ENCODE results near the gene HHAT.

The HHAT gene

GRCh38 chr1:210641582-210641981, 312.9 kb downstream of the HHAT start:
- no peak overlapping the region for H3K4me3 ChIP-seq (ENCODE audit: low read depth, low read length)
- TF ChIP-seq CTCF (IDR thresholded peaks at IDR 0.05; ENCODE audit: borderline replicate concordance, insufficient read depth, low read depth, low read length): no peak

- no peak overlapping the region for H3K4me3 ChIP-seq (ENCODE audit: low read depth, low read length)
- no peak for TF ChIP-seq CTCF (IDR thresholded peaks at IDR 0.05; ENCODE audit: borderline replicate concordance, insufficient read depth, low read depth, low read length)
These were observed 317.0 kb downstream of the HHAT start for GRCh38 chr1:210645582-210646257.

DNA sequence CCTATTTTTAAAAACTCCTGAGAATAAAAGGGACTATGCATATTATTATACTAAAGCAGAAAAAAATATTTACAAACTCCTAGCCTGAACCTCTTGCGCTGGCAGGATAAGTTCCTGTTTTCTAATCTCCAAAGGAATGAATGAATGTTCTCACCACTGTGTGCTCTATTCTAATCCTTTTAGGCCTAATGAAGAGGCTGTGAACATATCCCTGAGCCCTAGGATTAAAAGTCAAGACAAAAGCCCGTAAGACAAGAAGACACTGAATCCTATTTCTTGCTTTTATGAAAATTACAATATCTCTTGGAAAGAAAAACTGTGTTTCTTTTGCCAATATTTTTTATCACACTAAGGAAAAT, 317.5 kb downstream of the HHAT start:
- no peak overlapping the region for H3K4me3 ChIP-seq (ENCODE audit: low read depth, low read length)
- TF ChIP-seq CTCF (IDR thresholded peaks at IDR 0.05; ENCODE audit: borderline replicate concordance, insufficient read depth, low read depth, low read length): no peak

DNA sequence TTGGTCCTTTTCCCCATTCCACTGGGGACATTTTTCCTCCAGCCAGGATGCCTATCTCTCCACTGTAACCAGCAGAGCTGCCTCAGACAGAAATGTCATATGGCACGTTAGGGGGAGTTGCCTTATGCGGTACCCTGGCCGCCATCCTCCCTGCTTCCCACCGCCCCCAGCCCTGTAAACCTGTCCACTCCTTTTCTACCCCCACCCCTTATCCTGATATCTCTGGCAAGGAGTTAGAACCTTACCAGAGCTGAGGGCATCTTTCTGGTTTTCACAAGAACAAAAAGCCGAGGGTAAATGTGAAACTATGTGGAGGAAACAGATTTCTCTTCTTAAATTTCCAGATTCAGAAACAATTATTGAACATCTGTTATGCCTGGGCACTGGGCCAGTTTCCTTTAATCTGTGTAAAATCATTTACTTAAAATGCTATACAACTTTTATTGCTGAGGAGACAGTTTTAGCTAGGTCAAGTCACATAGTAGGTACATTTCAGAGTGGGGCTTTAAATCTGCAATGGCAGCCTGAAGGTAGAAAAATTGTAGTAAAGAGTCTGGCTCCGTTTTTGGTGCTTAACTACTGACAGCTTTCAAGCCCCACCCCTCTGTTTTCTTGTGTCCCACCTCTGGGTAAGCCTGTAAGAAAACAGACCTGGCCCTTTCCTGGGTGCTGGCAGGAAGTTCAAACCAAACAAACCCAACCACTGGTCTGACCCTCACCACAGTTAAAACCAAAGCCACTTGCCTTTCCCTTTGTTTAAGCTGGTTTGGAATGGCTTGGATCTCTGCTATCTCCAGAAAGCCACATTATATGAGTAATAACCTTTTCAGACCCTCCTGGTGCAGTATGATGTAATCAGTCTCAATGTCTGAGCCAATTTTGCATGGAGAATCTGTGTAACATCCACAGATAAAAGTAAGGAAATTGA, 319.0 kb downstream of the HHAT start:
- no peak for TF ChIP-seq CTCF (IDR thresholded peaks at IDR 0.05; ENCODE audit: borderline replicate concordance, insufficient read depth, low read depth, low read length)
- no peak overlapping the region for H3K4me3 ChIP-seq (ENCODE audit: low read depth, low read length)

DNA sequence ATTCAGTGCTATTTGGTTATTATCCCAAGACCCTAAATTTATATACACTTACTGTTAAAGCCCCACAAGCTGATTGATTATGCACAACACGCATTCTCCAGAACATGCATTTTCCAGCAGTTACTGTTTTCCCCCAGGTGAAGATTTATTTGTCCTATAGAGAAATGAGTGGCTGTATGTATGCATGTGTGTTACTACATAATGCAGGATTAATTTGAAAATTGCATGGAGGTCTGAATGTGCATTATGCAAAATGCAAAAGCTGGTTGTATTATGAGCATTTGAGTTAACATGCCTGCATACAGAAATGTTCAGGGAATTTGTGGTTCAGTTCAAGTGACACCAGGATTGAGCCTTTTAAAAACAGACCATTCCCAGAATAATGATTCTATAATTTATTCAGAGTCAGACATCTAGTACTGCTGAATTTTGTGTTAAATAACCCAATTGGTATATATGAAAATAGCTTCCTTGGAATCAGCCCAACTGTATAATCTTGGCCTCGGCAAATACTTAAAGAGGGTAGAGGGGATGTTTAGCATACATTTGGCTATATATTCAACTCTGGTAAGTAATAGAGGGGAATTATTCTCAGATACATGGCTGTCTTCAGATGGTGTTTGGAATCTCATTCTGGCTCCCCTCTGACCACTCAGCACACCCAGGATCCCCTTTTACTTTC, 320.0 kb downstream of the HHAT start:
- no peak for TF ChIP-seq CTCF (IDR thresholded peaks at IDR 0.05; ENCODE audit: borderline replicate concordance, insufficient read depth, low read depth, low read length)
- H3K4me3 ChIP-seq (ENCODE audit: low read depth, low read length): no peak overlapping the region

- H3K4me3 ChIP-seq (ENCODE audit: low read depth, low read length): no peak overlapping the region
- no peak for TF ChIP-seq CTCF (IDR thresholded peaks at IDR 0.05; ENCODE audit: borderline replicate concordance, insufficient read depth, low read depth, low read length)
These were observed 321.7 kb downstream of the HHAT start for GRCh38 chr1:210650403-210650802.

Data from GM12875 (cell line).